DND-41 (cell line): Measurements from ENCODE around the gene SLC38A8.

Experiments
- ATAC-seq: fragments of 200-7000 bp; cut with Tn5 transposase; 3 replicates; pipeline ENCODE4 v1.9.1; 2021; ENCODE audit warnings: low read depth; ENCODE audit not compliant: insufficient read depth
- DNase-seq: peaks from one replicate; pipeline ENCODE4 v3.0.0-alpha.2; 2020
- H2AFZ ChIP-seq: 2 replicates; pipeline ENCODE4 v1.6.0; 2012; ENCODE audit warnings: low read depth, low read length
- H3K27ac ChIP-seq: 2 replicates; pipeline ENCODE4 v1.5.1; 2012; ENCODE audit warnings: low read length, inconsistent platforms
- H3K27me3 ChIP-seq: fragments of 200-600 bp; sonication (generic); 2 replicates; pipeline ENCODE4 v1.6.0; 2012; ENCODE audit warnings: low read length, mild to moderate bottlenecking, inconsistent platforms; ENCODE audit not compliant: insufficient read depth, poor library complexity
- H3K36me3 ChIP-seq: 2 replicates; pipeline ENCODE4 v1.5.1; 2012; ENCODE audit warnings: low read length, inconsistent platforms; ENCODE audit not compliant: insufficient read depth
- H3K4me1 ChIP-seq: 2 replicates; pipeline ENCODE4 v1.5.1; 2012; ENCODE audit warnings: mild to moderate bottlenecking, low read length; ENCODE audit not compliant: insufficient read depth
- H3K4me2 ChIP-seq: 2 replicates; pipeline ENCODE4 v1.6.0; 2012; ENCODE audit warnings: mild to moderate bottlenecking, moderate library complexity, low read length, inconsistent platforms; ENCODE audit not compliant: insufficient read depth
- H3K4me3 ChIP-seq, 2 experiments: fragments of 200-600 bp in 1 of 2; shearing (Covaris generic) in 1 of 2; 2 replicates each; pipeline ENCODE4 v1.5.1; 2012 to 2016; ENCODE audit warnings: inconsistent platforms in 2 of 2, low read length in 2 of 2, mild to moderate bottlenecking in 2 of 2, low read depth in 1 of 2, moderate library complexity in 1 of 2
- H3K79me2 ChIP-seq: 2 replicates; pipeline ENCODE4 v1.6.0; 2012; ENCODE audit warnings: low read length, inconsistent platforms; ENCODE audit not compliant: insufficient read depth
- H3K9ac ChIP-seq: 2 replicates; pipeline ENCODE4 v1.6.0; 2012; ENCODE audit warnings: low read depth, mild to moderate bottlenecking, inconsistent platforms, low read length, moderate library complexity
- H3K9me3 ChIP-seq: 2 replicates; pipeline ENCODE4 v1.5.1; 2012; ENCODE audit warnings: low read length, moderate library complexity, mild to moderate bottlenecking, inconsistent platforms; ENCODE audit not compliant: insufficient read depth, severe bottlenecking
- H4K20me1 ChIP-seq: 2 replicates; pipeline ENCODE4 v1.6.0; 2012; ENCODE audit warnings: low read length; ENCODE audit not compliant: insufficient read depth
- CTCF ChIP-seq: IDR thresholded peaks from 2 replicates; pipeline ENCODE4 v1.5.1; 2012; ENCODE audit warnings: borderline replicate concordance, low read length, moderate library complexity, mild to moderate bottlenecking; ENCODE audit not compliant: poor library complexity, severe bottlenecking; ENCODE audit errors: extremely low read depth
- EZH2 ChIP-seq: IDR thresholded peaks from 3 replicates; pipeline ENCODE4 v1.6.1; 2012; ENCODE audit warnings: borderline replicate concordance, low read depth, mild to moderate bottlenecking, moderate library complexity, low read length, inconsistent platforms; ENCODE audit not compliant: severe bottlenecking

Gene SLC38A8

GRCh38 chr16:84014570-84015327 lies 27.8 kb downstream of the SLC38A8 start:
- H3K27ac ChIP-seq = no peak overlapping the region
- peaks cover 3% of the 10 kb centered on the region for H3K27me3 ChIP-seq
- H3K4me2 ChIP-seq = no peak overlapping the region
- no peaks in the 10 kb centered on the region for H4K20me1 ChIP-seq
- H3K4me1 ChIP-seq = no peaks in the 10 kb centered on the region
- H3K9me3 ChIP-seq = peaks cover 4% of the 10 kb centered on the region
- TF ChIP-seq CTCF = no peak
- TF ChIP-seq EZH2 = no peak
- no peak overlapping the region for H2AFZ ChIP-seq
- ATAC-seq = no peak
- H3K36me3 ChIP-seq = no peaks in the 10 kb centered on the region
- no peak overlapping the region for H3K9ac ChIP-seq
- no peaks in the 10 kb centered on the region for H3K79me2 ChIP-seq
- no peak for DNase-seq
- H3K4me3 ChIP-seq = no peak overlapping the region

- Histone ChIP-seq H3K9me3 (peaks cover 4% of the 10 kb centered on the region), H3K79me2 (no peaks in the 10 kb centered on the region), H3K4me2 (no peak overlapping the region), H3K4me3 (no peak overlapping the region), H3K27me3 (peaks cover 3% of the 10 kb centered on the region), H3K36me3 (no peaks in the 10 kb centered on the region), H4K20me1 (no peaks in the 10 kb centered on the region), H3K27ac (no peak overlapping the region), H3K4me1 (no peaks in the 10 kb centered on the region), H3K9ac (no peak overlapping the region), H2AFZ (no peak overlapping the region)
- peak; percentile 84 for ATAC-seq
- no peak for TF ChIP-seq EZH2
- no peak for TF ChIP-seq CTCF
- DNase-seq = peak; percentile 59
Measured at GRCh38 chr16:84013787-84014569, 28.6 kb downstream of the SLC38A8 start.

- ATAC-seq (no peak), DNase-seq (no peak)
- Histone ChIP-seq H3K4me2 (no peak overlapping the region), H3K4me3 (no peak overlapping the region), H3K79me2 (no peaks in the 10 kb centered on the region), H3K36me3 (no peaks in the 10 kb centered on the region), H3K27me3 (peaks cover 6% of the 10 kb centered on the region), H3K4me1 (no peaks in the 10 kb centered on the region), H3K27ac (no peak overlapping the region), H4K20me1 (no peaks in the 10 kb centered on the region), H3K9ac (no peak overlapping the region), H3K9me3 (no peaks in the 10 kb centered on the region), H2AFZ (no peak overlapping the region)
- TF ChIP-seq EZH2 (no peak), CTCF (no peak)
Measured at GRCh38 chr16:84009282-84009681, 33.3 kb downstream of the SLC38A8 start.
